Left renal pelvis (tissue), 4 donors: Measurements from ENCODE around the gene SLC9A8. TPM values are rescaled to one million over a fixed set of nuclear protein-coding genes. Genes with fewer than 3 reads are reported as not detected.

Experiments
- DNase-seq, 4 donors: peaks; one replicate each; pipeline ENCODE4 v3.0.0-alpha.2; 2013; ENCODE audit warnings: low read depth in 4 of 4, low spot score in 3 of 4
- polyA plus RNA-seq, 4 donors: library from polyadenylated mRNA; unstranded; fragments of 120-200 nt; gene quantifications; one replicate each; pipeline ENCODE4 v1.2.1, GENCODE V29; 2013; ENCODE audit not compliant: insufficient read length in 4 of 4

SLC9A8 gene
- polyA plus RNA-seq, 4 donors, result 4.5 to 11.2 (median 8.6) TPM

- DNase-seq, result no peak
These were observed 128.8 kb downstream of the SLC9A8 start for GRCh38 chr20:49941456-49941855.

Other genes with a start within 250 kb of the SLC9A8 start
- gene PTGIS, start 244.7 kb upstream of the SLC9A8 start, polyA plus RNA-seq, result 100 to 1,000 TPM in 1 of 4 donors, 10 to 100 TPM in 3; 30.9 to 134 (median 37.4) TPM
- gene B4GALT5, start 99.0 kb upstream of the SLC9A8 start, polyA plus RNA-seq, result 10 to 100 TPM; 46.0 to 50.7 (median 46.6) TPM
- 10 to 100 TPM in 2 of 4 donors, 1 to 10 TPM in 2; 8.7 to 10.7 (median 9.9) TPM for gene SPATA2, start 102.7 kb downstream of the SLC9A8 start, polyA plus RNA-seq
- 10 to 100 TPM; 56.9 to 79.1 (median 65.5) TPM for gene RNF114, start 123.6 kb downstream of the SLC9A8 start, polyA plus RNA-seq
- 10 to 100 TPM in 1 of 4 donors, 1 to 10 TPM in 3; 3.0 to 13.5 (median 8.9) TPM for gene SNAI1, start 170.2 kb downstream of the SLC9A8 start, polyA plus RNA-seq